Right lobe of liver (tissue), 4 donors: ENCODE data around the gene C2orf66.

ENCODE experiments used
- POLR2A ChIP-seq: fragments of 450-650 bp; IDR thresholded peaks from one replicate; pipeline ENCODE4 v1.6.1; 2017; ENCODE audit warnings: antibody characterized with exemption, mild to moderate bottlenecking
- TF ChIP-seq, protein P1 (sequence below), 4 donors: fragments of 200-600 bp in 3 of 4; fragments of 450-650 bp in 1 of 4; IDR thresholded peaks; one replicate each; pipeline versions ENCODE4 v1.5.1 to v1.8.0; 2016 to 2022; ENCODE audit warnings: antibody characterized with exemption in 4 of 4, mild to moderate bottlenecking in 2 of 4
- donor health status: DM: no; HTN: no; CAD: no.
- donor health status: DM: no; HTN: no; CAD: no.
- donor health status: DM: no; HTN: yes; CAD: no.

DNA sequence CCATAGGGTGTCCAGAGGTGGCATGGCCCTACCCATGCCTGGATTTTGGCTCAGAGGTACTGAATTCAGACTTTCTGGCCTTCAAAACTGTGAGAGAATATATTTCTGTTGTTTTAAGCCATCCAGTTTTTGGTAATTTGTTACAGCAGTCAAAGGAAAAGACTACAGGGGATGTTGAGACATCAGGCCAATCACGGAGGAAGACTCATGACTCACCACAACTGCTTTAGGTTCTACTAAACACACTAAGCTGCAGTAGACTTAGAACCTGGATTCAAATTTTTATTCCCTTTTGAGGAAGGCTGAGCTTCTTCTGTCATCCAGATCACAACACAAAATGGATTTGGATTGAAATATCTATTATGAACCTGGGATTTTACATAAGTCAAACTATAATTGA lies 12.0 kb upstream of the C2orf66 start:
- TF ChIP-seq, protein P1, sequence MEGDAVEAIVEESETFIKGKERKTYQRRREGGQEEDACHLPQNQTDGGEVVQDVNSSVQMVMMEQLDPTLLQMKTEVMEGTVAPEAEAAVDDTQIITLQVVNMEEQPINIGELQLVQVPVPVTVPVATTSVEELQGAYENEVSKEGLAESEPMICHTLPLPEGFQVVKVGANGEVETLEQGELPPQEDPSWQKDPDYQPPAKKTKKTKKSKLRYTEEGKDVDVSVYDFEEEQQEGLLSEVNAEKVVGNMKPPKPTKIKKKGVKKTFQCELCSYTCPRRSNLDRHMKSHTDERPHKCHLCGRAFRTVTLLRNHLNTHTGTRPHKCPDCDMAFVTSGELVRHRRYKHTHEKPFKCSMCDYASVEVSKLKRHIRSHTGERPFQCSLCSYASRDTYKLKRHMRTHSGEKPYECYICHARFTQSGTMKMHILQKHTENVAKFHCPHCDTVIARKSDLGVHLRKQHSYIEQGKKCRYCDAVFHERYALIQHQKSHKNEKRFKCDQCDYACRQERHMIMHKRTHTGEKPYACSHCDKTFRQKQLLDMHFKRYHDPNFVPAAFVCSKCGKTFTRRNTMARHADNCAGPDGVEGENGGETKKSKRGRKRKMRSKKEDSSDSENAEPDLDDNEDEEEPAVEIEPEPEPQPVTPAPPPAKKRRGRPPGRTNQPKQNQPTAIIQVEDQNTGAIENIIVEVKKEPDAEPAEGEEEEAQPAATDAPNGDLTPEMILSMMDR (IDR thresholded peaks at IDR 0.05): no peak
- TF ChIP-seq POLR2A: no peak
